Neural progenitor cell (in vitro differentiated cells): Measurements from ENCODE around the gene DAP3.
"Not testable (repeated sequence)": the region's sequence is repeated elsewhere in the genome, so short reads cannot be mapped to it uniquely, and the experiment has no call there.

Experiments
- EZH2 ChIP-seq: fragments of 200-600 bp; sonication (generic); IDR thresholded peaks from 2 replicates; pipeline ENCODE4 v1.6.1; 2017; ENCODE audit warnings: antibody characterized with exemption, mild to moderate bottlenecking, moderate library complexity
- EZH2phosphoT487 ChIP-seq: fragments of 200-600 bp; sonication (generic); IDR thresholded peaks from 2 replicates; pipeline ENCODE4 v1.6.1; 2017; ENCODE audit warnings: antibody characterized with exemption
- TF ChIP-seq, protein P1 (sequence below): fragments of 200-600 bp; sonication (generic); IDR thresholded peaks from 2 replicates; pipeline ENCODE4 v1.5.1; 2017; ENCODE audit warnings: antibody characterized with exemption, mild to moderate bottlenecking

DNA sequence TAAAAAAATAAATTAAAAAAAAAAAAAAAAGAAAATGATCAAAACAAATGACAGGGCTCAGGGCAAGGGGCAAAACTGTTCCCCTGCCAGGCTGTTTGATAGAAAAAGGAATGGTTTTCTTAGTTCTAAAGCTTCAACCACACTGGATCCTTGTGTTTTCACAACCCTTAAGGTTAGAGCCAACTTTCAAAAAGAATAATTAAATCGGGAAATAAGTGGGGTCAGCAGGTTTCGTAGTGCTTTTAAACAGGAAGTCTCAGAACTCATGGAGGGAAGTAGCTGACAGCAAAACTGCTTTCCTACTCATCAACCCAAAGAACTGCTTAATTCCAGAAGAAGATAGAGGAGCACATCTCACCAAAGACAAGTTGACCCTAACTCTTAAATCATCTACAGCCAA lies 12.8 kb downstream of the DAP3 start:
- TF ChIP-seq, protein P1, sequence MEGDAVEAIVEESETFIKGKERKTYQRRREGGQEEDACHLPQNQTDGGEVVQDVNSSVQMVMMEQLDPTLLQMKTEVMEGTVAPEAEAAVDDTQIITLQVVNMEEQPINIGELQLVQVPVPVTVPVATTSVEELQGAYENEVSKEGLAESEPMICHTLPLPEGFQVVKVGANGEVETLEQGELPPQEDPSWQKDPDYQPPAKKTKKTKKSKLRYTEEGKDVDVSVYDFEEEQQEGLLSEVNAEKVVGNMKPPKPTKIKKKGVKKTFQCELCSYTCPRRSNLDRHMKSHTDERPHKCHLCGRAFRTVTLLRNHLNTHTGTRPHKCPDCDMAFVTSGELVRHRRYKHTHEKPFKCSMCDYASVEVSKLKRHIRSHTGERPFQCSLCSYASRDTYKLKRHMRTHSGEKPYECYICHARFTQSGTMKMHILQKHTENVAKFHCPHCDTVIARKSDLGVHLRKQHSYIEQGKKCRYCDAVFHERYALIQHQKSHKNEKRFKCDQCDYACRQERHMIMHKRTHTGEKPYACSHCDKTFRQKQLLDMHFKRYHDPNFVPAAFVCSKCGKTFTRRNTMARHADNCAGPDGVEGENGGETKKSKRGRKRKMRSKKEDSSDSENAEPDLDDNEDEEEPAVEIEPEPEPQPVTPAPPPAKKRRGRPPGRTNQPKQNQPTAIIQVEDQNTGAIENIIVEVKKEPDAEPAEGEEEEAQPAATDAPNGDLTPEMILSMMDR, result not testable (repeated sequence)
- TF ChIP-seq EZH2, EZH2phosphoT487: not testable (repeated sequence)
